ENCODE results near the gene INSYN1.

- TF ChIP-seq EP300 (IDR thresholded peaks at IDR 0.05) (no peak), POLR2A (IDR thresholded peaks at IDR 0.05) (no peak), CTCF (IDR thresholded peaks at IDR 0.05) (no peak)
Measured at GRCh38 chr15:73771385-73772045, 18.4 kb upstream of the INSYN1 start.

All from stomach (tissue), 4 donors.